Measurements from ENCODE around the gene NOS1AP. TPM values are rescaled to one million over a fixed set of nuclear protein-coding genes. Genes with fewer than 3 reads are reported as not detected.

The NOS1AP gene
- total and polyA plus RNA-seq, 2 donors (not counting 3 experiments of a cell fraction or from before 2014, with no cell fraction given), result 1.3 to 5.4 TPM

DNA sequence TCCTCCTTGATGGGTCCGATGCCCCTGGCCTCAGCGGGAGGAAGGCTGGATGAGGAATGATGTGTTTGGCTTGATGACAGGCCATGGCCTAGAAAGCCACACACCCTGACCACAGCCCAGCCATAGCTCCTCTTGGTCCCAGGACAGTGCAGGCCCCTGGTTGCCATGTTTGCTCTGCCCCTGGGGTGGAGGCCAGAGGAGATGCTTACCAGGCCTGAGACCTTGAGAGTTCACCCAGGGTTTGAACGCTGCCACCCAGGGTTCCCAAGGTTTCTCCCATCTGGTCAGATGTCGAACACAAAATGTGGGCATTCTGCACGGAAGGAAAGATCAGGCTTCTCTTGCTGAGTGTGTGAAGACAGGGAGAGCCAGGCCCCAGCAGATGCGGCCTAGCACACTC lies 314.6 kb downstream of the NOS1AP start:
- CTCF ChIA-PET, result interaction anchor here (1.3 to 1.5 kb wide), 2 partner anchors 12 to 26 kb away, joined by 3 read pairs; no protein-coding TSS in a partner anchor
- no peak overlapping the region for H2AFZ ChIP-seq (ENCODE audit: low read depth, low read length)
- H3K9ac ChIP-seq (replicated peaks; ENCODE audit: extremely low read depth, insufficient read depth, low read length), result no peak overlapping the region
- H3K4me3 ChIP-seq (replicated peaks in 1 of 3; ENCODE audit: insufficient read depth in 1 of 3, low read depth in 1 of 3, low read length in 3 of 3), result no peak overlapping the region
- no peaks in the 10 kb centered on the region for H3K9me3 ChIP-seq (replicated peaks; ENCODE audit: control insufficient read depth, insufficient read depth, low read length)
- intact Hi-C loops (cut with micrococcal nuclease) (no loop called here), dilution Hi-C loops (cut with MboI; ENCODE audit: extremely low pct_ligation_motif_present, low sequenced_read_pairs) (no loop called here)
- H3K79me2 ChIP-seq (ENCODE audit: control insufficient read depth, insufficient read depth, low read length), result no peaks in the 10 kb centered on the region
- H3K4me1 ChIP-seq (ENCODE audit: control insufficient read depth, extremely low read depth, insufficient read depth, low read length), result no peaks in the 10 kb centered on the region
- no peak overlapping the region for H3K27ac ChIP-seq (ENCODE audit: insufficient read depth, low read depth, low read length)
- no TSS peak for BruUV-seq (replicated peaks)
- no peak overlapping the region for H3K4me2 ChIP-seq (ENCODE audit: insufficient read depth, low read length)
- no peak for DNase-seq (ENCODE audit: low read depth, low spot score)
- H3K36me3 ChIP-seq (ENCODE audit: control insufficient read depth in 2 of 2, extremely low read depth in 1 of 2, insufficient read depth in 2 of 2, low read length in 2 of 2), result peaks cover 0 to 3% of the 10 kb centered on the region in 2 experiments
- H4K20me1 ChIP-seq (replicated peaks; ENCODE audit: control insufficient read depth, extremely low read depth, insufficient read depth, low read length), result no peaks in the 10 kb centered on the region
- no peaks in the 10 kb centered on the region for H3K9me1 ChIP-seq (replicated peaks; ENCODE audit: control insufficient read depth, extremely low read depth, insufficient read depth, low read length)
- POLR2A ChIA-PET, result no interaction called here
- no peak for FAIRE-seq
- TF ChIP-seq POLR2AphosphoS5 (IDR thresholded peaks at IDR 0.05; ENCODE audit: insufficient read depth, low read depth, low read length), result no peak
- TF ChIP-seq FOS (IDR thresholded peaks at IDR 0.05; ENCODE audit: borderline replicate concordance, insufficient read depth, low read length), result no peak
- no peak for TF ChIP-seq JUN (IDR thresholded peaks at IDR 0.05; ENCODE audit: borderline replicate concordance, insufficient read depth, insufficient read length, low read depth)
- TF ChIP-seq, protein P1, sequence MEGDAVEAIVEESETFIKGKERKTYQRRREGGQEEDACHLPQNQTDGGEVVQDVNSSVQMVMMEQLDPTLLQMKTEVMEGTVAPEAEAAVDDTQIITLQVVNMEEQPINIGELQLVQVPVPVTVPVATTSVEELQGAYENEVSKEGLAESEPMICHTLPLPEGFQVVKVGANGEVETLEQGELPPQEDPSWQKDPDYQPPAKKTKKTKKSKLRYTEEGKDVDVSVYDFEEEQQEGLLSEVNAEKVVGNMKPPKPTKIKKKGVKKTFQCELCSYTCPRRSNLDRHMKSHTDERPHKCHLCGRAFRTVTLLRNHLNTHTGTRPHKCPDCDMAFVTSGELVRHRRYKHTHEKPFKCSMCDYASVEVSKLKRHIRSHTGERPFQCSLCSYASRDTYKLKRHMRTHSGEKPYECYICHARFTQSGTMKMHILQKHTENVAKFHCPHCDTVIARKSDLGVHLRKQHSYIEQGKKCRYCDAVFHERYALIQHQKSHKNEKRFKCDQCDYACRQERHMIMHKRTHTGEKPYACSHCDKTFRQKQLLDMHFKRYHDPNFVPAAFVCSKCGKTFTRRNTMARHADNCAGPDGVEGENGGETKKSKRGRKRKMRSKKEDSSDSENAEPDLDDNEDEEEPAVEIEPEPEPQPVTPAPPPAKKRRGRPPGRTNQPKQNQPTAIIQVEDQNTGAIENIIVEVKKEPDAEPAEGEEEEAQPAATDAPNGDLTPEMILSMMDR (IDR thresholded peaks at IDR 0.05; ENCODE audit: extremely low read depth in 1 of 2, insufficient read depth in 1 of 2, low read depth in 1 of 2, low read length in 2 of 2), result no peak
- no peak for TF ChIP-seq EZH2 (IDR thresholded peaks at IDR 0.05; ENCODE audit: borderline replicate concordance, low read depth, low read length, severe bottlenecking)
- no peak for TF ChIP-seq GATA2 (IDR thresholded peaks at IDR 0.05; ENCODE audit: insufficient read depth, insufficient read length, low read depth, low read length)
- no peak for TF ChIP-seq MYC (IDR thresholded peaks at IDR 0.05; ENCODE audit: low read depth, low read length)
- TF ChIP-seq, protein P2, sequence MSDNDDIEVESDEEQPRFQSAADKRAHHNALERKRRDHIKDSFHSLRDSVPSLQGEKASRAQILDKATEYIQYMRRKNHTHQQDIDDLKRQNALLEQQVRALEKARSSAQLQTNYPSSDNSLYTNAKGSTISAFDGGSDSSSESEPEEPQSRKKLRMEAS (IDR thresholded peaks at IDR 0.05; ENCODE audit: insufficient read depth, insufficient read length), result no peak
- no peak for TF ChIP-seq POLR2A (IDR thresholded peaks at IDR 0.05; ENCODE audit: low read depth, low read length)
- no peaks in the 10 kb centered on the region for H3K27me3 ChIP-seq (ENCODE audit: control insufficient read depth in 2 of 2, insufficient read depth in 2 of 2, low read length in 2 of 2)
